ENCODE measurements around the gene RASL10B. TPM values are rescaled to one million over a fixed set of nuclear protein-coding genes. Genes with fewer than 3 reads are reported as not detected.

RASL10B gene
- total RNA-seq, 1 donor from 2014 or later, result 16.2 TPM

- no peaks in the 10 kb centered on the region for H3K9me3 Mint-ChIP-seq (ENCODE audit: unreplicated experiment)
- peaks cover 20% of the 10 kb centered on the region for H3K4me1 Mint-ChIP-seq (ENCODE audit: unreplicated experiment)
- DNase-seq (ENCODE audit: extremely low spot score, unreplicated experiment), result no peak
- no peaks in the 10 kb centered on the region for H3K36me3 Mint-ChIP-seq (ENCODE audit: unreplicated experiment)
- no peak overlapping the region for H3K4me3 Mint-ChIP-seq (ENCODE audit: unreplicated experiment)
- peaks cover 2% of the 10 kb centered on the region for H3K27me3 Mint-ChIP-seq (ENCODE audit: unreplicated experiment)
- H3K27ac Mint-ChIP-seq (ENCODE audit: unreplicated experiment), result no peak overlapping the region
- TF ChIP-seq CTCF (IDR thresholded peaks at IDR 0.05), result peak; percentile 70
Measured at GRCh38 chr17:35766903-35767510, 35.6 kb downstream of the RASL10B start.

GRCh38 chr17:35768797-35769196 lies 37.4 kb downstream of the RASL10B start:
- DNase-seq (ENCODE audit: extremely low spot score, unreplicated experiment), result no peak
- no peak for TF ChIP-seq CTCF (IDR thresholded peaks at IDR 0.05)

DNA sequence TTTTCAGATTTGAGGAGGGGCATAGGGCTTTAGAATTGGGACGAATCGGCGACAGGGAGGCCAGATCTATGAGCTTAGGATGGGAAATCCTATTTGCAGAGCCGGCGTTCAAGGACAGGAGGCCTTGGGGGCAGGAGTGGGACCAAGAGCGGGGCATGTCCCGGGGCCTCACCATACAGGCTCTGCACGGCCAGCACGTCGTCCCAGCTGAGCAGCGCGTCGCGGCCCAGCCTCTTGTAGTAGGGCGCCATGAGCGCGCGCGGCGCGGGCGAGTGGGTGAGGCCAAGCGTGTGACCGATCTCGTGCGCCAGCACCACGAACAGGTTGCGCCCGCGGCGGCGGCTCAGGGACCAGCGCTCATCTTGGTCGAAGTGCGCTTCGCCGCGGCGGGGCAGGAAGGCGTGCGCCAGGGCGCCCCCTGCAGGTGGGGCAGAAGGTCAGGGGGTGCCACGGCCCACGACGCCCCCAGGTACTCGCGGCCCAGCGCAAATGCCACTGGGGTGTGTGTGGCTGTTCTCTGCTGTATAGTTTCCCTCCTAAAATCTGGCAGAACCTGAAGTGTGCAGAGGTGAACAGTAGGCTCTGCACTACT lies 38.6 kb downstream of the RASL10B start:
- DNase-seq (ENCODE audit: extremely low spot score, unreplicated experiment), result no peak
- Mint-ChIP-seq H3K9me3 (ENCODE audit: unreplicated experiment) (no peaks in the 10 kb centered on the region), H3K36me3 (ENCODE audit: unreplicated experiment) (no peaks in the 10 kb centered on the region), H3K4me3 (ENCODE audit: unreplicated experiment) (no peak overlapping the region), H3K27ac (ENCODE audit: unreplicated experiment) (no peak overlapping the region), H3K27me3 (ENCODE audit: unreplicated experiment) (peaks cover 5% of the 10 kb centered on the region), H3K4me1 (ENCODE audit: unreplicated experiment) (peaks cover 30% of the 10 kb centered on the region)
- peak; percentile 36 for TF ChIP-seq CTCF (IDR thresholded peaks at IDR 0.05)

More at GRCh38 chr17:35768797-35769196, 37.4 kb downstream of the RASL10B start:
- Mint-ChIP-seq H3K9me3 (ENCODE audit: unreplicated experiment) (no peaks in the 10 kb centered on the region), H3K27me3 (ENCODE audit: unreplicated experiment) (peaks cover 5% of the 10 kb centered on the region), H3K36me3 (ENCODE audit: unreplicated experiment) (no peaks in the 10 kb centered on the region), H3K4me3 (ENCODE audit: unreplicated experiment) (no peak overlapping the region), H3K4me1 (ENCODE audit: unreplicated experiment) (peaks cover 26% of the 10 kb centered on the region), H3K27ac (ENCODE audit: unreplicated experiment) (no peak overlapping the region)

GRCh38 chr17:35773129-35773528 lies 41.7 kb downstream of the RASL10B start:
- Mint-ChIP-seq H3K36me3 (ENCODE audit: unreplicated experiment) (no peaks in the 10 kb centered on the region), H3K4me1 (ENCODE audit: unreplicated experiment) (peaks cover 33% of the 10 kb centered on the region), H3K27ac (ENCODE audit: unreplicated experiment) (no peak overlapping the region), H3K9me3 (ENCODE audit: unreplicated experiment) (no peaks in the 10 kb centered on the region), H3K27me3 (ENCODE audit: unreplicated experiment) (peaks cover 5% of the 10 kb centered on the region), H3K4me3 (ENCODE audit: unreplicated experiment) (no peak overlapping the region)
- no peak for DNase-seq (ENCODE audit: extremely low spot score, unreplicated experiment)
- no peak for TF ChIP-seq CTCF (IDR thresholded peaks at IDR 0.05)

- Mint-ChIP-seq H3K9me3 (ENCODE audit: unreplicated experiment) (no peaks in the 10 kb centered on the region), H3K4me1 (ENCODE audit: unreplicated experiment) (peaks cover 39% of the 10 kb centered on the region), H3K4me3 (ENCODE audit: unreplicated experiment) (peak overlapping the region; percentile 1), H3K27me3 (ENCODE audit: unreplicated experiment) (peaks cover 5% of the 10 kb centered on the region), H3K27ac (ENCODE audit: unreplicated experiment) (peak overlapping the region; percentile 88), H3K36me3 (ENCODE audit: unreplicated experiment) (no peaks in the 10 kb centered on the region)
- DNase-seq (ENCODE audit: extremely low spot score, unreplicated experiment), result no peak
- no peak for TF ChIP-seq CTCF (IDR thresholded peaks at IDR 0.05)
Measured at GRCh38 chr17:35773679-35774425, 42.4 kb downstream of the RASL10B start.

Data from osteocyte (in vitro differentiated cells).